HEK293T (cell line): ENCODE data around the gene DPM1.

Experiments
- ARNT ChIP-seq: fragments of 450-650 bp; IDR thresholded peaks from 2 replicates; pipeline ENCODE4 v1.6.1; 2017; ENCODE audit warnings: mild to moderate bottlenecking
- BHLHE40 ChIP-seq: fragments of 450-650 bp; IDR thresholded peaks from 2 replicates; pipeline ENCODE4 v1.6.1; 2016; ENCODE audit warnings: mild to moderate bottlenecking, moderate library complexity, borderline replicate concordance
- HDGF ChIP-seq: fragments of 450-650 bp; IDR thresholded peaks from 2 replicates; pipeline ENCODE4 v1.6.1; 2017; ENCODE audit warnings: antibody characterized with exemption, borderline replicate concordance
- NFRKB ChIP-seq: fragments of 450-650 bp; IDR thresholded peaks from 2 replicates; pipeline ENCODE4 v1.6.1; 2016; ENCODE audit warnings: mild to moderate bottlenecking, moderate library complexity
- PKNOX1 ChIP-seq: fragments of 450-650 bp; IDR thresholded peaks from 2 replicates; pipeline ENCODE4 v1.6.1; 2016
- SP1 ChIP-seq: fragments of 450-650 bp; IDR thresholded peaks from 2 replicates; pipeline ENCODE4 v1.6.1; 2017
- SUZ12 ChIP-seq: fragments of 450-650 bp; IDR thresholded peaks from 2 replicates; pipeline ENCODE4 v1.6.1; 2016; ENCODE audit warnings: mild to moderate bottlenecking
- TARDBP ChIP-seq: fragments of 450-650 bp; IDR thresholded peaks from 2 replicates; pipeline ENCODE4 v1.6.1; 2016

- no peak for TF ChIP-seq PKNOX1
- TF ChIP-seq ARNT: no peak
- no peak for TF ChIP-seq SP1
- TF ChIP-seq HDGF: no peak
- no peak for TF ChIP-seq TARDBP
- no peak for TF ChIP-seq BHLHE40
- TF ChIP-seq SUZ12: no peak
- TF ChIP-seq NFRKB: no peak
Measured at GRCh38 chr20:50911716-50912115, 46.6 kb downstream of the DPM1 start.
